ENCODE data around the gene CD180.

The CD180 gene

DNA sequence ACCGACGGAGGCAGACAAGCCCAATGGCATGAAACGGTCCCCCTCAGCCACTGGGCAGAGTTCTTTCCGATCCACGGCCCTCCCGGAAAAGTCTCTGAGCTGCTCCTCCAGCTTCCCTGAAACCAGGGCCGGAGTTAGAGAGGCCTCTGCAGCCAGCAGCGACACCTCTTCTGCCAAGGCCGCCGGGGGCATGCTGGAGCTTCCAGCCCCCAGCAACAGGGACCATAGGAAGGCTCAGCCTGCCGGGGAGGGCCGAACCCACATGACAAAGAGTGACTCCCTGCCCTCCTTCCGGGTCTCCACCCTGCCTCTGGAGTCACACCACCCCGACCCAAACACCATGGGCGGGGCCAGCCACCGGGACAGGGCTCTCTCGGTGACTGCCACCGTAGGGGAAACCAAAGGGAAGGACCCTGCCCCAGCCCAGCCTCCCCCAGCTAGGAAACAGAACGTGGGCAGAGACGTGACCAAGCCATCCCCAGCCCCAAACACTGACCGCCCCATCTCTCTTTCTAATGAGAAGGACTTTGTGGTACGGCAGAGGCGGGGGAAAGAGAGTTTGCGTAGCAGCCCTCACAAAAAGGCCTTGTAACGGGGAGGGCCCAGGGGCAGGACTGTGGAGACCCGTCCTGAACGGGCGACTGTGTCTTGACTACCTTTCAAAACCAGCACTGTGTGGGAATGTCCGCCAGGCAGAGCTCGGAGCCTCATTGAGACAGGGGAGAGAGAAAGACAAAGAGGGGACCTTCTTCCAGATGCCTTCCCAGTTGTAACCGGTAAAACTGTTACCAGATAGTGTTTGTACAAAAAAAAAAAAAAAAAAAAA is 29.9 kb downstream of the CD180 start:
- H3K4me3 ChIP-seq (ENCODE audit: low read length): peak overlapping the region; percentile 52; the same call in 1 of the 2 replicates
- peak overlapping the region; percentile 71; the same call in 1 of the 2 replicates for H3K9ac ChIP-seq (ENCODE audit: low read depth, low read length)
- no peaks in the 10 kb centered on the region for H3K9me3 ChIP-seq (ENCODE audit: insufficient read depth, low read depth, low read length)
- no peaks in the 10 kb centered on the region for H3K36me3 ChIP-seq (ENCODE audit: insufficient read depth, low read depth, low read length)
- no peaks in the 10 kb centered on the region for H3K27me3 ChIP-seq (ENCODE audit: insufficient read depth, low read length)
- no peaks in the 10 kb centered on the region for H3K4me1 ChIP-seq (ENCODE audit: insufficient read depth, low read length)
- H3K27ac ChIP-seq (ENCODE audit: low read length): peak overlapping the region; percentile 62

- H3K9me3 ChIP-seq (ENCODE audit: insufficient read depth, low read depth, low read length): no peaks in the 10 kb centered on the region
- H3K4me3 ChIP-seq (ENCODE audit: low read length): peak overlapping the region; percentile 52; the same call in 1 of the 2 replicates
- no peaks in the 10 kb centered on the region for H3K4me1 ChIP-seq (ENCODE audit: insufficient read depth, low read length)
- H3K27ac ChIP-seq (ENCODE audit: low read length): peak overlapping the region; percentile 62
- H3K9ac ChIP-seq (ENCODE audit: low read depth, low read length): peak overlapping the region; percentile 71; the same call in 1 of the 2 replicates
- no peaks in the 10 kb centered on the region for H3K27me3 ChIP-seq (ENCODE audit: insufficient read depth, low read length)
- no peaks in the 10 kb centered on the region for H3K36me3 ChIP-seq (ENCODE audit: insufficient read depth, low read depth, low read length)
These were observed 30.8 kb downstream of the CD180 start for GRCh38 chr5:67165526-67166459.

DNA sequence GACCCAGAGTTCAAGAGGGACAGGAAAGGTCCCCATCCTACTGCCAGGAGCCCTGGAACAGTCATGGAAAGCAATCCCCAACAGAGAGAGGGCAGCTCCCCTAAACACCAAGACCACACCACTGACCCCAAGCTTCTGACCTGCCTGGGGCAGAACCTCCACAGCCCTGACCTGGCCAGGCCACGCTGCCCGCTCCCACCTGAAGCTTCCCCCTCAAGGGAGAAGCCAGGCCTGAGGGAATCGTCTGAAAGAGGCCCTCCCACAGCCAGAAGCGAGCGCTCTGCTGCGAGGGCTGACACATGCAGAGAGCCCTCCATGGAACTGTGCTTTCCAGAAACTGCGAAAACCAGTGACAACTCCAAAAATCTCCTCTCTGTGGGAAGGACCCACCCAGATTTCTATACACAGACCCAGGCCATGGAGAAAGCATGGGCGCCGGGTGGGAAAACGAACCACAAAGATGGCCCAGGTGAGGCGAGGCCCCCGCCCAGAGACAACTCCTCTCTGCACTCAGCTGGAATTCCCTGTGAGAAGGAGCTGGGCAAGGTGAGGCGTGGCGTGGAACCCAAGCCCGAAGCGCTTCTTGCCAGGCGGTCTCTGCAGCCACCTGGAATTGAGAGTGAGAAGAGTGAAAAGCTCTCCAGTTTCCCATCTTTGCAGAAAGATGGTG is 31.6 kb downstream of the CD180 start:
- H3K4me1 ChIP-seq (ENCODE audit: insufficient read depth, low read length): no peaks in the 10 kb centered on the region
- H3K36me3 ChIP-seq (ENCODE audit: insufficient read depth, low read depth, low read length): no peaks in the 10 kb centered on the region
- no peak overlapping the region for H3K4me3 ChIP-seq (ENCODE audit: low read length)
- H3K27me3 ChIP-seq (ENCODE audit: insufficient read depth, low read length): no peaks in the 10 kb centered on the region
- no peak overlapping the region for H3K27ac ChIP-seq (ENCODE audit: low read length)
- no peaks in the 10 kb centered on the region for H3K9me3 ChIP-seq (ENCODE audit: insufficient read depth, low read depth, low read length)
- no peak overlapping the region for H3K9ac ChIP-seq (ENCODE audit: low read depth, low read length)

DNA sequence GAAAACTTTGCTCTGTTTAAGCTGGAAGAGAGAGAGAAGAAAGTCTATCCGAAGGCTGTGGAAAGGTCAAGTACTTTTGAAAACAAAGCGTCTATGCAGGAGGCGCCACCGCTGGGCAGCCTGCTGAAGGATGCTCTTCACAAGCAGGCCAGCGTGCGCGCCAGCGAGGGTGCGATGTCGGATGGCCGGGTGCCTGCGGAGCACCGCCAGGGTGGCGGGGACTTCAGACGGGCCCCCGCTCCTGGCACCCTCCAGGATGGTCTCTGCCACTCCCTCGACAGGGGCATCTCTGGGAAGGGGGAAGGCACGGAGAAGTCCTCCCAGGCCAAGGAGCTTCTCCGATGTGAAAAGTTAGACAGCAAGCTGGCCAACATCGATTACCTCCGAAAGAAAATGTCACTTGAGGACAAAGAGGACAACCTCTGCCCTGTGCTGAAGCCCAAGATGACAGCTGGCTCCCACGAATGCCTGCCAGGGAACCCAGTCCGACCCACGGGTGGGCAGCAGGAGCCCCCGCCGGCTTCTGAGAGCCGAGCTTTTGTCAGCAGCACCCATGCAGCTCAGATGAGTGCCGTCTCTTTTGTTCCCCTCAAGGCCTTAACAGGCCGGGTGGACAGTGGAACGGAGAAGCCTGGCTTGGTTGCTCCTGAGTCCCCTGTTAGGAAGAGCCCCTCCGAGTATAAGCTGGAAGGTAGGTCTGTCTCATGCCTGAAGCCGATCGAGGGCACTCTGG is 32.6 kb downstream of the CD180 start:
- no peak overlapping the region for H3K4me3 ChIP-seq (ENCODE audit: low read length)
- H3K9me3 ChIP-seq (ENCODE audit: insufficient read depth, low read depth, low read length): no peaks in the 10 kb centered on the region
- no peaks in the 10 kb centered on the region for H3K27me3 ChIP-seq (ENCODE audit: insufficient read depth, low read length)
- H3K27ac ChIP-seq (ENCODE audit: low read length): no peak overlapping the region
- H3K4me1 ChIP-seq (ENCODE audit: insufficient read depth, low read length): no peaks in the 10 kb centered on the region
- H3K9ac ChIP-seq (ENCODE audit: low read depth, low read length): no peak overlapping the region
- no peaks in the 10 kb centered on the region for H3K36me3 ChIP-seq (ENCODE audit: insufficient read depth, low read depth, low read length)

DNA sequence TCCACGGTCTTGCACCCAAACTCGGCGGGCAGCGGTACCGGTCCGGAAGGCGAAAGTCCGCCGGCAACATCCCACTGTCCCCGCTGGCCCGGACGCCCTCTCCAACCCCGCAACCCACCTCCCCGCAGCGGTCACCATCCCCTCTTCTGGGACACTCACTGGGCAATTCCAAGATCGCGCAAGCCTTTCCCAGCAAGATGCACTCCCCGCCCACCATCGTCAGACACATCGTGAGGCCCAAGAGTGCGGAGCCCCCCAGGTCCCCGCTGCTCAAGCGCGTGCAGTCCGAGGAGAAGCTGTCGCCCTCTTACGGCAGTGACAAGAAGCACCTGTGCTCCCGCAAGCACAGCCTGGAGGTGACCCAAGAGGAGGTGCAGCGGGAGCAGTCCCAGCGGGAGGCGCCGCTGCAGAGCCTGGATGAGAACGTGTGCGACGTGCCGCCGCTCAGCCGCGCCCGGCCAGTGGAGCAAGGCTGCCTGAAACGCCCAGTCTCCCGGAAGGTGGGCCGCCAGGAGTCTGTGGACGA is 33.3 kb downstream of the CD180 start:
- H3K9me3 ChIP-seq (ENCODE audit: insufficient read depth, low read depth, low read length): no peaks in the 10 kb centered on the region
- no peaks in the 10 kb centered on the region for H3K27me3 ChIP-seq (ENCODE audit: insufficient read depth, low read length)
- no peak overlapping the region for H3K4me3 ChIP-seq (ENCODE audit: low read length)
- H3K4me1 ChIP-seq (ENCODE audit: insufficient read depth, low read length): no peaks in the 10 kb centered on the region
- H3K36me3 ChIP-seq (ENCODE audit: insufficient read depth, low read depth, low read length): no peaks in the 10 kb centered on the region
- no peak overlapping the region for H3K27ac ChIP-seq (ENCODE audit: low read length)
- no peak overlapping the region for H3K9ac ChIP-seq (ENCODE audit: low read depth, low read length)

- H3K9me3 ChIP-seq (ENCODE audit: insufficient read depth, low read depth, low read length): no peaks in the 10 kb centered on the region
- H3K36me3 ChIP-seq (ENCODE audit: insufficient read depth, low read depth, low read length): no peaks in the 10 kb centered on the region
- no peaks in the 10 kb centered on the region for H3K4me1 ChIP-seq (ENCODE audit: insufficient read depth, low read length)
- no peaks in the 10 kb centered on the region for H3K27me3 ChIP-seq (ENCODE audit: insufficient read depth, low read length)
- H3K4me3 ChIP-seq (ENCODE audit: low read length): no peak overlapping the region
- no peak overlapping the region for H3K9ac ChIP-seq (ENCODE audit: low read depth, low read length)
- no peak overlapping the region for H3K27ac ChIP-seq (ENCODE audit: low read length)
These were observed 34.8 kb downstream of the CD180 start for GRCh38 chr5:67161767-67162166.

GRCh38 chr5:67160985-67161384 is 35.6 kb downstream of the CD180 start:
- H3K27ac ChIP-seq (ENCODE audit: low read length): no peak overlapping the region
- H3K4me3 ChIP-seq (ENCODE audit: low read length): no peak overlapping the region
- no peaks in the 10 kb centered on the region for H3K36me3 ChIP-seq (ENCODE audit: insufficient read depth, low read depth, low read length)
- H3K4me1 ChIP-seq (ENCODE audit: insufficient read depth, low read length): no peaks in the 10 kb centered on the region
- H3K9ac ChIP-seq (ENCODE audit: low read depth, low read length): no peak overlapping the region
- H3K27me3 ChIP-seq (ENCODE audit: insufficient read depth, low read length): no peaks in the 10 kb centered on the region
- H3K9me3 ChIP-seq (ENCODE audit: insufficient read depth, low read depth, low read length): no peaks in the 10 kb centered on the region

DNA sequence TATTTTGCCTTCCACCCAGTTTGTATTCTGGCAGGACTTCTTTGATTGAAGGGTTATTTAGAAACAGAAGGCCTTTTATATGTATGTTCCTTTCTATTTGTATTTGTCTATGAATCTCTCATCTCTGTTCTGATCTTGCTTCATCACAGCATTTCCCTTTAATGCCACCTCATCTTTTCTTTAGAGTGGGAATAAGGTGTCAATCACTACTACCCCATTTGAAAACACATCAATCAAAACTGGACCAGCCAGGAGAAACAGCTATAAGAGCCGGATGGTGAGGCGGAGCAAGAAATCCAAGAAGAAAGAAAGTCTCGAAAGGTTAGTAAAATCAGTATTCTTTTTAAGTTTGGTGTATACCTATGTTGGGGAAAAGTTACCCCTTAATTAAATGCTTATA is 36.3 kb downstream of the CD180 start:
- Histone ChIP-seq H3K4me1 (ENCODE audit: insufficient read depth, low read length) (no peaks in the 10 kb centered on the region), H3K9ac (ENCODE audit: low read depth, low read length) (no peak overlapping the region), H3K27ac (ENCODE audit: low read length) (no peak overlapping the region), H3K36me3 (ENCODE audit: insufficient read depth, low read depth, low read length) (no peaks in the 10 kb centered on the region), H3K27me3 (ENCODE audit: insufficient read depth, low read length) (no peaks in the 10 kb centered on the region), H3K9me3 (ENCODE audit: insufficient read depth, low read depth, low read length) (no peaks in the 10 kb centered on the region), H3K4me3 (ENCODE audit: low read length) (no peak overlapping the region)

DNA sequence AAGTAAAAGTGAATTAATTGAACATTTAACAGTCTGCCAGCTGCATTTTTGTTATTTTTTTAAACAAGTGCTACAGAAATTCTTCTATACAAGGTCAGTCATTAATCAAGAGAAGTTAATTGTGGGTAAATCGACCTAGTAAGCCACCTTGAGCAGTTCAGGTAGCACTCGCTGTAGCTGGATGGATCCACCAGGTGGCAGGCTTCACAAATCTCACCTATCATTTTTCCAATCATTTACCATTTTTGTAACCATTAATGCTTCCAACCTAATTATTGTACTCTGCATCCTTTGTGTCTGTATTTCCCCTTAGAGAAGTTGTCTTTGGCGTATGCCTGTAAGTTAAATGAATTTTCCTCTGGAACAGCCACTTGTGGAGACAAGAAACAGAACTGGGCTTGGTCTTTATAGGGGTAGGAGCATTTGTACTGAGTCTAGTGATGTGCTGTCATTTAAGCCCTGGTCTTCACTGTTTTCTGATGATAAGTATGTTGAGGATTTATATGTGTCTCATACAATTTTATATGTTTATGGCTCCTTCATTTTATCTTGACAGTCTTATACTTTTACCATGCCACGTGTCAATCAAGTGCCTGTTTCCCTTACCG is 39.5 kb downstream of the CD180 start:
- Histone ChIP-seq H3K4me1 (ENCODE audit: insufficient read depth, low read length) (no peaks in the 10 kb centered on the region), H3K9me3 (ENCODE audit: insufficient read depth, low read depth, low read length) (no peaks in the 10 kb centered on the region), H3K36me3 (ENCODE audit: insufficient read depth, low read depth, low read length) (0 out of 2 replicates have a peak, but pooled peaks cover 4% of the 10 kb centered on the region), H3K4me3 (ENCODE audit: low read length) (no peak overlapping the region), H3K27me3 (ENCODE audit: insufficient read depth, low read length) (no peaks in the 10 kb centered on the region), H3K9ac (ENCODE audit: low read depth, low read length) (no peak overlapping the region), H3K27ac (ENCODE audit: low read length) (no peak overlapping the region)

DNA sequence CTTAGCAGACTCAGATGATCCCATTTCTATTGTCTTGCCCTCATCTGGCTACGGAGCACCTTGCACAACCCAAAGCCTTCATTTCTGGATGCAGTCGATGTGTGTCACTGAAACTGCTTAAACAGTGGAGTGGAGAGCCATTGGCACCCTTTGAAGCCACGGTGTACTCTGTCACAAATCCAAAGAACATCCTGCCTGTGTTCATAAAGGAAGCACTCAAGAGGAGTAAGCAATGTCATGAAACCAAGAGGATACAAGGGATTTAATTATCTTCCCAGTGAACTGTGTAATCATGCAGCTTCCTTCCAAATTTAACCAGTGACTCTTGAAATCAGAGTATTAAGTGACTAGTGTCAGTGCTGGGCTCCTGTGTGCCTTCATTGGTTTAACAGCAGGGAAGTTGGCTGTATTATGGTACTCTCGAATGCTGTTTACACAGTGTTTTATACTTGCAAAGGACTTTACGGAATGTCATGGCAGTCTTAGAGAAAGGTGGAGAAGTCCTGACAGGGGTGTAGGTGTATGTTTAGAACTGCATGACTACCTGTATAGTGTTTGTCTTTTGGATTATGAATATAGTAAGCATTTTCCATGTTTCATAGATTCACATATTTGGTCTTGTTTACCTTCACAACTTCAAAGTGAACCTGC is 41.9 kb downstream of the CD180 start:
- Histone ChIP-seq H3K9ac (ENCODE audit: low read depth, low read length) (no peak overlapping the region), H3K27me3 (ENCODE audit: insufficient read depth, low read length) (no peaks in the 10 kb centered on the region), H3K4me3 (ENCODE audit: low read length) (no peak overlapping the region), H3K27ac (ENCODE audit: low read length) (no peak overlapping the region), H3K9me3 (ENCODE audit: insufficient read depth, low read depth, low read length) (no peaks in the 10 kb centered on the region), H3K36me3 (ENCODE audit: insufficient read depth, low read depth, low read length) (0 out of 2 replicates have a peak, but pooled peaks cover 4% of the 10 kb centered on the region), H3K4me1 (ENCODE audit: insufficient read depth, low read length) (no peaks in the 10 kb centered on the region)

Measured in iPS-20b (cell line).